NCI-H2196 treated with DMSO at 0.1 percent for 48 hours (cell line): ENCODE results near the gene PAGE2B.
"Not testable (repeated sequence)": the region's sequence is repeated elsewhere in the genome, so short reads cannot be mapped to it uniquely, and the experiment has no call there.

Experiments used
- DNase-seq: peaks from one replicate; lab custom pipeline; 2025; ENCODE audit not compliant: unreplicated experiment; lab: John Stamatoyannopoulos, UW

PAGE2B gene

GRCh38 chrX:55074851-55075467 lies at the start of gene PAGE2B:
PAGE2B (plus strand) TSS chrX:55075030; CDS start chrX:55076042, 1,012 bp downstream.
- no peak for DNase-seq

DNA sequence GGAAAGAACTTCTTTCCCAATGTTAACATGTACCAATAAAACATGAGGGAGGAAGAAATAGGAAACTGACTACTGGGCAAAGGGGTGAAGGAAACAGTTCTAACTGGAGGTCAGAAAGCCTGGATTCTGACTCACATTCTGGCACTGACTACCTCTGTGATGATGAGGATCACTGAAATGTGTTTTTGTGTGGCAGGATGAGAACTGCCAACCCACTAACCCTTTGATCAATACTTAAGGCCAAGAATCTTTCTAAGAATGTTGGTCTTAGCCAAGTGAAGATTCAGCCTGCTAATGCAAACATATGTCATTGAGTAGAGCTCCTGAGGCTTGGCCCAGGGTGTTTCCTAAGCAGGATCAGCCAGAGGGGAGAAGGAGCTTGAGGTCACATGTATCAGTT lies 48.7 kb upstream of the PAGE2B start:
- no peak for DNase-seq

DNA sequence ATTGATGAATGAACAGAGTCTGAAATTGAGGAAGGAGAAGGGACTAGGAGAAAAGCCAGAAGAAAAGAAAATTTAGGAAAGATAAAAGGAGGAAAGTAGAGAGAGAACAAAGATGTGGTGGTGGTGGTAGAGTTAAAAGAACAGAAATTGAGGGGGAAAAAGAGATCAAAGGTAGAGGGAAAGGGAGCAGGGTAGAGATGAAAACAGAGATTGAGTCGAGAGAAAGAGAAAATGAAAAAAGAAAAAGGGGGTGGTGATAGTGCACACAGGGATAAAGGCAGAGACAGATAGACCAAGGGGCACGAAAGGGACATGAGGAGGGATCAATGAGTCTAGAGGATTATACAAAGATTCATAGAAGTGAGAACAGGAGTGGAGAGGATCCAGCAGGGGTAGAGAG lies 48.0 kb upstream of the PAGE2B start:
- DNase-seq: no peak

DNA sequence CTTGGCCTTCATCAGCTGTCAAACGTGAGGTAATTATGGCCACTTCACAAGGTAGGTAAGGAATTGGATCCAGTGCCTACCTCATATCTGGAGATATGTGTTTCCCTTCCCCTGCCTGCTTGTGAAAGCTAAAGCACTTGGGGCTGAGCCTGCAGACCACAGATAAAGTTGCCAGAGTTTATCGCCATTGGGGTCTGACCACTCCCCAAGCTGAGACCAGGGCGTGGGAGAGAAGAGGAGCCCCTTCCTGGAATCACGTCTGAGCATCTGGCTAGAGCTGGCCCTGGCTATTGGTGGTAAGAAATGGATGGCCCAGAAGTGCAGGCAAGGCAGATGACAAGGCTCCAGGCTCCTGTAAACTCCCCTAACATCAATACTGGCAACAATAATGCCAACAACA lies 46.8 kb upstream of the PAGE2B start:
- DNase-seq: no peak

DNA sequence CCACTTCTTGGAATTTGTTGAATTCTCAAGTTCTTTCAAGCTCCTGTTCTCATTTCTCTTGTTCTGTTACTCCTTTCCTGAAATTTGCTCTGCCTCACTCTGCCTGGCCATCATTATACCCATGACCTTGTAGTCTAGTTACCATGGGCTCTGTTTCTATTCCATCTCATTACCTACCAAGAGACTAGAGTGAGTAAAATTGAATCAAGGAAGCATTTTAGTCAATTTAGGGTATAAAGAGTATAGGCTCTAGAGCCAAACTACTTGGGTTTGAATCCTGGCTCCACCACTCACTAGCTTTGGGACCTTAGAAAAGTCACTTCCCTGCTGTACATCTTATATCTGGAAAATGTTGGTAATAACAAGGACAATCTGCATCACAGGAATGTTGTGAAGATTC lies 46.2 kb upstream of the PAGE2B start:
- DNase-seq: no peak

DNA sequence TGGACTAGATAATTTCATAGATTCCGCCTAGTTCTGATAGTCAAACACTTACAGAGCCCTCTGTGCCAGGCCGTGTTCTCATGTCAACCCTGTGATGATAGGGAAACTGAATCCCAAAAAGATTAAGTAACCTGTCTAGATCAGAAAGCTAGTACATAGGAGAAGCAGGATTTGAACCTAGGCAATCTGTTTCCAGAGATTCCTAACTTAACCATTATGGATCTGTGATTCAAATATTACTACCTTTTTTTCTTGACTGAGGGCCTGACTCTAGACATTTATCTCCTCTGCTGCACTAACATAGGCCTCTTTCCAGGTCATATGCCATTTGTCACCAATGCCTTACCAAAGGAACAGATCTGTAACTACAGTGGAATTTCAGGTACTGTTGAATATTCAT lies 45.5 kb upstream of the PAGE2B start:
- DNase-seq: no peak

DNA sequence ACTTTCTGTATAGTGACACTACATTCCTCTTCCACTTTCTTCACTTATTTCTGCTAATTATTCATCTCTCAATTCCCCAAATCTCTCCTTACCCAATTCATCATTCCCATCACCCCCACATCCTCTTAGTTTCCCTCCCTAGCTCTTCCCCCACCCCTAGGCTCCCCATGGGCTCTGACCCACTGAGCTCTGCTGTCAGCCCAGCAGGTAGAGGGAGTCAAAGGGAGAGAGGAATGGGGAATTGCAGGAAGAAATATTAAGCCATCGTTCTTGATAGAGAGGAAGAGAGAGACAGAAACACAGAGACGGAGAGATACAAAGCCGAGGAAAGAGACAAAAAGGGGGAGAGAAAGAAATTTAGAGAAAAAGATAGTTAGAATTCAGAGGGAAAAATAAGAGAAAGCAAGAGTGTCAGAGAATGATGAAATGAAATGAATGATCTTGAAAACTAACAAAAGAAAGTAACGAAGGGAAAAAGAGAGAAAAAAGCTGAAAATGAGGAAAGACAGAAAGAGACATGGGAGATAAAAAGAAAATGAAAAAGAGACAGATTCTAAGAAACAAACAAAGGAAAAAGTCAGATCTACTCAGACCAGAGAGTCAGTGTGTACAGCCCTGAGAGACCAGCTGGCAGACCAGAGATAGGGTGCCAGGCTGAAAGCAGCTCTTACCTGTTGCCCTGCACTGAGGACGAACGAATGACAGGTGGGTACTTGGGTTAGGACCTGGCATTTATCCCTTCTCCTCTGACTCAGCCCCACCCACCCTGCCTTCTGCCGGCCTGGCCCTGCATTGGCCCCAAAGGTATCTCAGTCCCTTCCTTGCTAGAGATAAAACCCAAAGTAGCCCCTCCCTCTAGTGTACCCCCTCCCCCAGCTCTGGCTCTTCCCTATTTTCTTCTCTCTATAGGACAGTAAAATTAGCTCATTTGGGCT lies 44.3 kb upstream of the PAGE2B start, which contains the start of gene ALAS2:
ALAS2 (minus strand) TSS at position 707 of the 935 bp plus-strand sequence. CDS start 4,977 bp downstream, outside the sequence.
- DNase-seq: no peak

DNA sequence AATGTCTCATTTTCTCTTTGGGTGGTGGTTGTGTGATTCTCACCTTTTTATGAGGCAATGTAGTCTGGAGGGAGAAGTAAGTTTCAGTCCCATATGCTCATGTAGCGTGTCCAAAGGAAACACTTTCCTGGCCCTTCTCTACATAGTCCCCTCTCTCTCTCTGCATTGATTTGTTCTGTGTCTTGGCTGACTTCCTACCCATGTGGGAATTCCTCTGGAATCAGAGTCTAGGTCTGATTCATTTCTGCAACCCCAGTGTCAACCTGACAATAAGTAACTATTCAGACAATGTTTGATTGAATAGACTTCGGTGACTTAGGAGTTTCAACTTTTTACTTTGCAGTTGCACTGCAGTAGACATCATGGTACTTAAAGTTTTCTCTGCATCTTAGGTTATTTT lies 41.4 kb upstream of the PAGE2B start:
- no peak for DNase-seq

DNA sequence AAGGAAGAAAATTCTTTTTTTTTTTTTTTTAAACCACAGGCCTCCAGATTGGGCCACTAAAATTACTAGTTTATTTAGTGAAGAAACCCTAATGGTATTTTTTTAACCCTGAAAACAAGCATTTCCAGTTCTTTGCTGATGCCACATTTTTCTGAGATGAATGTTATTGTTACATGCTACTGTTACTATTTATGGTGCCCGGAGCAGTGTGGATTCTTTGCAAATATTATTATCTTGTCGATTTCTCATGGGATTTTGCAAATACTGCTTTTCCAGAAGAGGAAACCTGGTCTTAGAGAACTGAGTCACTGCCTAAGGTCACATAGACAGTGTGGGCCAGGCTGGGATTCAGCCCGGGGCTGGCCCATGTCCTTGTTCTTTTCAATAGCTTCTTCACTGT lies 35.4 kb upstream of the PAGE2B start:
- no peak for DNase-seq

DNA sequence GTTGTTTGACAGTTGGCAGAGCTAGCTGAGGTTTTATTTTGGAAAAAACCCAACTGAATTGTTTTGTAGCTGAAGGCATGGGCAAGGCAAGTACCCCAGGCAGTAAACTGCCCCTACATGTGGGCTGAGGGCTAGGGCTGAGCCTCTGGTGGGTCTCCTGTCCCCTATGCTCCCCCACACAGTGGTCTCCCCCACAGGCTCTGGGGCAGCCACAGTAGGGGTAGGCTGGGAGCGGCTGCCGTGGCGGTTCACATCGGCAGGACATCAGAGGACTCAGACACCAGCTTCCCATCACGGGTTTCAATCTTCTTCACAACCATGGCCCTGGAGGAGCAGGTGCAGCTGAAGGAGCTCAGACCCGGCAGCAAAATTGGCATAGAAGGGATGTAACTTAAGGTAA lies 33.3 kb upstream of the PAGE2B start:
- no peak for DNase-seq

DNA sequence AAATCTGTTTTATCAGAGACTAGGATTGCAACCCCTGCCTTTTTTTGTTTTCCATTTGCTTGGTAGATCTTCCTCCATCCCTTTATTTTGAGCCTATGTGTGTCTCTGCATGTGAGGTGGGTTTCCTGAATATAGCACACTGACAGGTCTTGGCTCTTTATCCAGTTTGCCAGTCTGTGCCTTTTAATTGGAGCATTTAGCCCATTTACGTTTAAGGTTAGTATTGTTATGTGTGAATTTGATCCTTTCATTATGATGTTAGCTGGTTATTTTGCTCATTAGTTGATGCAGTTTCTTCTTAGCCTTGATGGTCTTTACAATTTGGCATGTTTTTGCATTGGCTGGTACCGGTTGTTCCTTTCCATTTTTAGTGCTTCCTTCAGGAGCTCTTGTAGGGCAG lies 24.2 kb upstream of the PAGE2B start:
- not testable (repeated sequence) for DNase-seq

DNA sequence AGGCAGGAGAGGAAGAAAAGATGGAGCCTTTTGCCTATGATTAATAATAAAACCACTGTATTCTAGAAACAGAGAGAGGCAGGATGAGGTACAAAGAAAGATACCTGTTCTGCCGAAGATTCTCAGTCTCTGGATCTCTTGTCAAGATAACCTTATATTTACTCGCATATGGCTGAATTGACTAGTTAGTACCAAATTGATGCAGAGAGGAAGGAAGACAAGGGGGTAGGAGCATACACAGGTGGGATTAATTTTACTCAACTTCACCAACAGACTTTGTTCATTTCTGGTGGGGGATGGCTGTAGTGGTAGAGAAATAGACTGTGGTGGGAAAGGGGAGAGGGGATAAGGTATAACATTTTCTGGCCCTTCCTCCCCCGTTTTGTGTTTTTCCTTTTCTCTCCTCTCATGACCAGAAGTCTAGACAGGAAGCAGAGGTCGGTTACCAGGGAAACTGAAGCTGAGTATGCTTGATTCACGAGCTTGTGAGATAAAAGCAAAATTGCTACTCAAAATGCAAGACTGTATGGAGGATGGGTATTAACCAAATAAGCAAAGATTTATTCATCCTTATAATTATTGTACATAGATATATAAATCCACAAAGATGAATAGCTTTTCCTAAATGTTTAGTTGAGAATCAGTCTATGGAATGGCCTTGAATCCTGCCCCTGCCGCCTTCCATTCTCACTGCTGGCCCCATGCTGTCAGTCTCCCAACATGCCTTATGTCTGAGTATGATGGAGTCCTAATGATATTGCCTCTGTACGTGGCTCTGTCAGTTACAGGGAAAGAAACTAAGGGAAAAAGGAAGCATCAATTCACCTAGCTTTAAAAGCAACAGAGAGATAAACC lies 17.8 kb upstream of the PAGE2B start:
- peak; percentile 4 for DNase-seq

GRCh38 chrX:55057675-55058249 lies 17.1 kb upstream of the PAGE2B start:
- peak; percentile 13 for DNase-seq

- not testable (repeated sequence) for DNase-seq
Measured at GRCh38 chrX:55067180-55067579, 7.7 kb upstream of the PAGE2B start.

- no peak for DNase-seq
Measured at GRCh38 chrX:55072286-55072685, 2.5 kb upstream of the PAGE2B start.

GRCh38 chrX:55088795-55089489 lies 14.1 kb downstream of the PAGE2B start, which contains the start of gene PAGE2:
PAGE2 (plus strand) TSS chrX:55089018; CDS start chrX:55090021, 1,003 bp downstream.
- DNase-seq: no peak

DNA sequence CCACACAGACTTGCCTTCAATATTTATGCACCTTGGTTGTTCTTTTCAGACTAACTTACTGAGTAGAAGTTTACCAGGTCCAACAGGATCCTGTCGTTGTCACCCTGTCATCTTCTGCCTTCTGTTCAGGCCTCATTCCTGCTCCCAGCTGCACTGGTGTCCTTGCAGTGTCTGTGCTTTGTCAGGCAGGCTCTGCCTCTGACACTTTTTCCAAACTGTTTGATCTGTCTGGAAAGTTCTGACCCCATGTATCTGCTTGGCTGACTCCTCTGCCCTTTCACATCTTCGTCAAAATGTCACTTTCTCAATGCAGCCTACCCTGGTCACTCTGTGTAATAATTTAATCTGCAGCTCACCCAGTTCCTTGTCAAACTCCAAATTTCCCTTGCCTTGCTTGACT lies 23.9 kb downstream of the PAGE2B start:
- no peak for DNase-seq

DNA sequence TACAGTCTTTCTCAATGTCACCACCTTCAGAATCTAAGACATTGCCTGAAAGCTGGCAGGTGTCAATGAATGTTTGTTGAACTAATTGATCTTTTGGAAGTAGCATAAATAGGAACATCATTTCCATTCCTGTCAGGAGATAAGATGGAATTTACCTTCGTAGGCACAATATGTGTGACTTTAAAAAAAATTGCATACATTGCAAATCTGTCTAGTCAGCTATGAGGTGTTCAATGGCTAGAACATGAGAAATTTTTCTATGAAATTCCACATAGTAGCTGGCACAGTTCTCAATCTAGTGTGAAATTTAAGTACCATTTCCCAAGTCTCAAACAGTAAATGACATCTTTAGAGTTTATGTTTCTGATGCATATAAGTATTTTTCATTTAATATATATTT lies 24.3 kb downstream of the PAGE2B start:
- no peak for DNase-seq

DNA sequence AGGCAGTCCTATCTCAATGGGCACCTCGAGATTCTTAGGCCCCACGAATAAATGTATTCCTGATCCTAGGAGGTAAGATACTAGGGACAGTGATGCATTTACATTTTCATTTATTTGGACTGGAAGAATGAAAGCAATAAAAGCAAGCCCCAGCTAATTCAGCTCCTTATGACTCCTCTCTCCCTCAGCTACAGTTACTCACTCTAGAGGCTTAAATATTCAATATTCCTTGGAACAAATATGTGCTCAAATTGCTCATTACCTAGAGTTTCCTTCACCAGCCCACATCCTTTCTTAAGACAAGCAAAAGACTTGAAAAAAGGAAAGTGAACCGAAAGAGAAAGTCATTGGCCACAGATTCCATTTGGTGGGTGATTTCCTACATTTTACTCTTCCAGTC lies 27.9 kb downstream of the PAGE2B start:
- DNase-seq: no peak

- DNase-seq: no peak
Measured at GRCh38 chrX:55107262-55107661, 32.4 kb downstream of the PAGE2B start.
